ENCODE results near the gene TCF3.
"Not testable (repeated sequence)": the region's sequence is repeated elsewhere in the genome, so short reads cannot be mapped to it uniquely, and the experiment has no call there.

Gene TCF3

DNA sequence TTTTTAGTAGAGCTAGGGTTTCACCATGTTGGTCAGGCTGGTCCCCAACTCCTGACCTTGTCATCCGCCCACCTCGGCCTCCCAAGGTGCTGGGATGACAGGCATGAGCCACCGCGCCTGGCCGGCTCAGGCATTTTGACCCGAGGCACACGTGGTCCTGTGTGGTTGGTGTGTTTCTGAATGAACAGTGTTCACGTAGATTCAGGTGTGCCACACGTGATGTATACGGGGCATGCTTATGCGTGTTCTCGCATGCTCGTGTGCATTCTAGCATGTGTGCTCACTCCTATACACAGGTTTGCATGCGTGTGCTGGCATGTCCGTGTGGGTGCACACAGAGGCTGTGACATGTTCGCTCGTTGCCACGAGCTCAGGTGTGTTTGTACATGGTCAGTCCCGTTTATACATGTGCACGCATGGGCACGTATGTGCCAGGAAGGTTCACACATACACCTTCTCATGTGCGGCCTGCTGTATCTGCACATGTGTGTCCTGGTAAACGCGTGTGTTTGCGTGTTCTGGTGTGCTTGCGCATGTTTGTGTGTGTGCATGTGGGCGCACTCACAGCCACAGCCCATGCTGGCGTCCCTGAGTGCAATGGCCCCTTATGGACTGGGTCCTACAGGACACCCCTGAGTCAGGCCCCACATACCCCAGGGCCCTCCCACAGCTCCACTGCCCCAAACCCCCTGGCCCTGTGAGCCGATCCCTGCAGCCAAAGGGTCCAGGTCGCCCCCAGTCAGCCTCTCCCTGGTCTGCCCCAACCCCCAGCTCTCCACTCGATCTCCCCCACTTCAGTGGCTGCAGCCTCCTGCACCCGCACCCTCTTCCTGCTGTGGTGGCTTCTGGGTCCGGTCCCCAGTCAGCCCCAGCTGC, 20.6 kb upstream of the TCF3 start:
- no peak for DNase-seq

DNA sequence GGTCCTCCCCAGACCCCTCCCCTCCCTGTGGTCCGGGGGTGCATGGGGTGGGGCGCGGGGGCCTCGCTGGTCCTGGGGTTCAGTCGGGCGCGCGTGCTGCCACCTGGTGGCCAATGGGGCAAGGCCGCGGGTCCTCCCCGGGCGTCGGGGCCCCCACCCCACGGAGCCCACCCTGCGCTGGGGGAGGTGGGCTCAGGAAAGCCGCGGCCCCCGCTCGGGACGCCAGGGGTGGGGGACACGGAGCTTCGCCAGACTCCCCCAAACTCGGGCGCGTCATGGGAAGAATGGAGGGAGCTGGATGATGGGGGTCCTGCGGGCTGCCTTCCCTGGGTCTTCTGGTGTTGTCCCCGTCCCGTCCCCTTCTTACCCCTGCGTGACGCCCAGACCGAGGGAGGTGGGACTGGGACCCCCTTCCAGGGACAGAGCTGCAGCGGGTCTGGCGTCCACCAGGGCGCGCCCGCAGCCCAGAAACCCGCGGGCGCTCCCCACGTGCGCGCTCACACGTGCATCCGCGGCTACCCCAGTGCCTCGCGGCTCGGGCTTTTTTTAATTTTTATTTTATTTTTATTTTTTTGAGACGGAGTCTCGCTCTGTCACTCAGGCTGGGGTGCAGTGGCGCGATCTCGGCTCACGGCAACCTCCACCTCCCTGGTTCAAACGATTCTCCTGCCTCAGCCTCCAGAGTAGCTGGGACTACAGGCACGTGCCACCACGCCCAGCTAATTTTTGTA, 19.8 kb upstream of the TCF3 start:
- peak; percentile 22 for DNase-seq

DNA sequence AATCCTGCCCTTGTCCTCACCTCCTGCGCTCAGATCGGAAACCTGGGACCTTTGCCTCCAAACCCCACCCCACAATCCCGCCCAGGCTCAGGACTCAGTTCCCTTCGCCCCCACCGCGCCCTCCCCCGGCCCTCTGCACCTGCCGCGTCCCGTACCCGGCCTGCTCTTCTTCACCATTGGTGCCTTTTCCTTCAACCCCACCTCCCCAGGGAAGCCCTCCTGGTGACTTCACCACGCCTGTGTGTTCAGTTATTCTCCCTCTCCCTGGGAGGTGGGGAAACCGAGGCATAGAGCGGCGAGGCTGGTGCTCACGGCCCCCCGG, 19.3 kb upstream of the TCF3 start:
- no peak for DNase-seq

DNA sequence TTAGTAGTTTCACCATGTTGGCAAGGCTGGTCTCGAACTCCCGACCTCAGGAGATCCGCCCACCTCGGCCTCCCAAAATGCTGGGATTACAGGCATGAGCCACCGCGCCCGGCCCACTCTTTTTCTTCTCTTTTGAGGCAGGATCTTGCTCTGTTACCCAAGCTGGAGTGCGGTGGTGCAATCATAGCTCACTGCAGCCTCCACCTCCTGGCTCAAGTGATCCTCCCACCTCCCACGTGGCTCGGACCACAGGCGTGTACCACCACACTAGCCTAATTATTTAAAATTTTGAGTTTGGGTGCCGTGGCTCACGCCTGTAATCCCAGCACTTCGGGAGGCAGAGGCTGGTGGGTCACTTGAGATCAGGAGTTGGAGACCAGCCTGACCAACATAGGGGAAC, 18.3 kb upstream of the TCF3 start:
- DNase-seq: not testable (repeated sequence)

DNA sequence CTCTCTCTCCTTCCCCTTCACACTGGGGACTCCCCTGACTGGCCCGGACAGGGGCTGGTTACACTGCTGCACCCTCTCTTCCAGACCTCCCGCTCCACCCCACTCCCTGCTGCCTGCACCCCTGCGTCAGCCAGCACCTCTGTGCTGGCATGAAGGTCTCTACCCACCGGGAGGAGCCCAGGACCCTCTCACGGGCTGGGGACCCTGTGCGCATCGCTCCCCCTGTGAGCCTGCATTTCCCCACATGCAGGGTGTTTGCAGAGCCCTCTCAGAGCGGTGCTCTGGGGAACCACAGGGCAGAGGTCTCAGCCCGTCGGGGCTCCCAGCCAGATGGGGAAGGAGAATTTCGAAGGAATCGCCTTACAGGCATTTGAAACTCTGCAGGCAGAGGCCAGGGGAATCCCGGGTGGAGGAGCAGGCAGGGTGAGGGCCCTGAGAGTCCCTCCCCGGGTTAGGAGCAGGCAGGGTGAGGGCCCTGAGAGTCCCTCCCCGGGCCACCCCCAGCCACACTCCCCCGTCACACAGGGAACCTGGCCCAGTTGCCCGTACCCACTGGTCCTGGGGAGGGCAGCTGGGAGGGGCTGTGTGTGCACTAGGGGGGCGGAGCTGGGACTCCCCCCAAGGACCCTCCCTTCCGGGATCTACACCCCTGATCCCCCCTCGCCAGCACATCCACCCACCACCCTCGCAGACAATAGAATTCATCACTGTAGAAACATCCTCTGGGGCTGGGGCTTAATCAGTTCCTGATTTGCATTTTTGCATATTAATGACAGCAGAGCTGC, 16.3 kb upstream of the TCF3 start:
- no peak for DNase-seq

DNA sequence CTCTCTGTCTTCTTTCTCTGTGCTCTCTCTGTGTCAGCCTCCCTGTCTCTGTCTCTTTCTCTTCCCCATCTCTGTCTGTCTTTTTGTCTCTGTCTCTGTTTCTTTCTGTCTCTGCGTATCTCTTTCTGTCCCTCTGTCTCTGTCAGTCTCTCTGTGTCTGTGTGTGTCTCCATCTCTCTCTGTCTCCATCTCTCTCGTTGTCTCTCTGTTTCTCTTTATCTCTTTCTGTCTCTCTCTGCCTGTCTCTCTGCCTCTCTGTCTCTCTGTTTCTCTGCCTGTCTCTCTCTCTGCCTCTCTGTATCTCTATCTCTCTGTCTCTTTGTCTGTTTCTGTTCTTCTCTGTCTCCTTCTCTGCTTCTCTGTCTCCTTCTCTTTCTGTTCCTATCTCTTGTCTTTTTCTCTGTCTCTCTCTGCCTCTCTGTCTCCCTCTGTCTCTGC, 15.7 kb upstream of the TCF3 start:
- no peak for DNase-seq

DNA sequence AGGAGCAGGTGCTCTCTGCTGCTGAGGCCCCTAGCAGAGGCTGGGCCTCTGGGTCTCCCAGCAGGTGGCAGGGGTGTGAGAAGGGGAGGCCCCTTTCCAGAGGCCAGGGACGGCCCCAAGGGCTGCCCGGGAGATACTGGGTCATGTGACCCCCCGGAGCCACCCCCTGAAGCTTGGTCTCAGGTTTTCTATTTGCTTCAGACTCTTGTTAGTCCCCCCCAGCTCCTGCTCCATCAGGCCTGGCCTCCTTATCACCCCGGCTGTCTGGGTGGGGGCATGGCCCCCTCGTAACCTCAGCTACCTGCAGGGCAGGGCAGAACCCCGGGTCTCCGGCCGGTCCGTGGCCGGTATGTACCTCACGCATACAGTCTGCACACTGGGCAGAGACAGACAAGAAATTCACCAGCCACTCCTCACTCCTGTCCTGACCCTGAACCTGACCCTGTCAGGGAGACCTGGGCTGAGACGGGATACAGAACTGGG, 13.2 kb upstream of the TCF3 start:
- no peak for DNase-seq

DNA sequence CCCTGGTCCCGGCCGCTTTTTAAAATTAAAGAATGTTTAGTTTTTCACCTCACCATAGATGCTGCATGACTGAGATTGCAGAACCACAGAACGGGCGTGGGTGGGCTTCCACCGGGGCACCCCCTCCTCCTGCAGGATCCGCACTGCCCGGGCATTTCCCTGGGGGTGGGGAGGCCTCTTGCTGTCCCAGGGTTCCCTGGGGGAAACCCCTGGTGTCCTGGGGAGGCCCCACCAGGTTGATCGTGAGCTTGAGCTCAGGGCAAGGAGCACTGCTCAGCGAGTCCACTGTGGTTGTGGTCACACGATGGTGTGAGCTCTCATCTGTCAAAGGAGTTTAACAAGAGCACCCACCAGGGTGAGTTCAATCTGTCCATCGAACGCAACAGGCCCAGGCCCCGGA, 11.4 kb upstream of the TCF3 start:
- no peak for DNase-seq

DNA sequence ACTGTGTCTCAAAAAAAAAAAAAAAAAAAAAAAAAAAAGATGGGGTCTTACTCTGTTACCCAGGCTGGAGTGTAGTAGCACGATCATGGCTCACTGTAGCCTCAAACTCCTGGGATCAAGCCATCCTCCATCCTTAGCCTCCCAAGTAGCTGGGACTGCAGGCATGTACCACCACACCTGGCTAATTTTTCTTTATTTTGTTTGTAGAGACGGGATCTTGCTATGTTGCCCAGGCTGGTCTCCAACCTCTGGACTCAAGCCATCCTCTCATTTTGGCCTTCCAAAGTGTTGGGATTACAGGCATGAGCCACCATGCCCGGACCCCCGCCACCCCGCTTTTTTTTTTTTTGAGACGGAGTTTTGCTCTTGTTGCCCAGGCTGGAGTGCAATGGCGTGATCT, 10.8 kb upstream of the TCF3 start:
- DNase-seq: not testable (repeated sequence)

DNA sequence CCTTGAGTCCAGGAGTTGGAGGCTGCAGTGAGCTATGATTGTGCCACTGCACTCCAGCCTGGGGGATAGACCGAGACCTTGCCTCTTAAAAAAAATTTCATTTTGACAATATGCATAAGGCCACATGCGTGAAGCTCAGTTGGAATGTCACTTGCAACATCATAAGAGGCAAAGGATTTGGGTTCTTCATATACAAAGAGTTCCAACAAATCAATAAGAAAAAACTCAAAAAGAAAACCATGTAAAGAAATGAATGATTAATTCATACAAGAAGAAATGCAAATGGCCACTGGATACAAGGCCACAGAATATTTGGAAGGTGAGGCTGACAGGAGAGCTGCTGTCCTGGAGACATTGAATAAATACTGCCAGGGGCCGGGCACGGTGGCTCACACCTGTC, 9.6 kb upstream of the TCF3 start:
- no peak for DNase-seq

DNA sequence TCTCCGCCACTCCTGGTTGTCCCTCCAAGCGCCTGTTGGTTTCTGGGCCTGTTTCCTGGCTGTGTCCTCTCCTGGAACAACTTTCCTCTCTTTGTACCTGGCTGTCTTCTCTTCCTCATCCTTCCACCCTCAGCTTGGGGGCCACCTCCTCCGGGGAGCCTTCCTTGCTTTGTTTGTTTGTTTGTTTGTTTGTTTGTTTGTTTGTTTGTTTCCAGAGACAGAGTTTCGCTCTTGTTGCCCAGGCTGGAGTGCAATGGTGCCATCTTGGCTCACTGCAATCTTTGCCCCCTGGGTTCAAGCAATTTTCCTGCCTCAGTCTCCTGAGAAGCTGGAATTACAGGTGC, 6.6 kb upstream of the TCF3 start:
- DNase-seq: no peak

DNA sequence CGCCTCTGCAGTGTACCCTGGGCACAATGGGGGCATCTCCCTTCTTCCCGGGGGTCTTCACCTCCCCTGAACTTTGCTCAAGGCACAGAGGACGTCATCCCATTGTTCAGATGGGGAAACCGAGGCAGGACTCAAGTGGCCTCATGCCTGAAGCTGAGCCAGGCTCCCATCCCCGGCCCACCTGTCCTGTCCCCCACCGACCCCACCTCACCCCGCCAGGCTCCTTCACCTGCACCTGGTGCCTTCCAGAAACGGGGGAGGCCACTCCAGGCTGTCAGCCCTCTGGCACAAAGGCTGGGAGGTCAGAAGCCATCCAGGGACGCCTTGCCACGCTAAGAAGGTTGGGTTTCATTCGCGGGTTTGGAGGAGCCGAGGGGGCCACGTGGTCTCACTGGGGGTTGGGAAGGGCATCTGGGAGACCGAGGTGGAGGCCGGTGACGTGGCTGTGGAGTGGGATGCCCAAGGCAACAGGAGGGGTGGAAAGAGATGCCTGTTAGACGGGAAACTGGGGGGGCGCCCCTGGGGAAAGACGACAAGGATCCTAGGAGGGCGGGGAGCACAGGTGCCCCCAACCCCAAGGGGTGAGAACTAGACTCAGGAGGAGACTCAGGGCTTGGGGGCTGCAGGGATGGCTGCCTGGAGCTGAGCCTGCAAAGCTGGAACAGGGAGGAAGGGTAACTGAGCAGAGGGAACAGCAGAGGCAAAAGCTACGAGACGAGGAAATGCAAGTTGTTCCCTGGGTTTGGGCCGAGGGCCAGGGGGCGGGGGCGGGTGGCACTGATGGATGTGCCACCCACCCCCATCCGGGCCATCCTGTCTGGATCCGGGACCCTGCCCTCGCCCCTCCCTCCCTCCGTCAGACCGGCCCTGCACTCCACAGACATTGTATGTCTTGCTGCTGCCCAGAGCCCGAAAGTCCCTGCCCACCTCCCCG, 6.0 kb upstream of the TCF3 start:
- DNase-seq: no peak

DNA sequence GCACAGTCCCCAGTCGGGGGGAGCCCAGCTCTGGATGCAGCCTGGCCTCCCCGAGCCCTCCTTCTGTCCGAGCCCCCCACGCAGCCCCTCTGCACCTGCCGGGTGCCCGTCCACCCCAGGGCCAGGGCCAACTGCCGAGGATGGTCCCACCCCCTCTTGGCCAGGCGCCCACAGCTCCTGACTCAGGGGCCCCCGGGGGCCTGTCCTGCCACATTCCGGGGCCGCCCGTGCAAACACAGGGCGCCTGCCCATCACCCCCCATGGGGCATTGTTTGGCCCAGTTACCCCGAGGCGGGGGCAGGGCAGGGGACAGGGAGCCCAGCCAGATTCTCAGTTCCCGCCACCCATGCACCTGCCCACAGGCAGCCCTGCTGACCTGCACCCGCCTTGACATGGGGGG, 5.3 kb upstream of the TCF3 start:
- DNase-seq: no peak

DNA sequence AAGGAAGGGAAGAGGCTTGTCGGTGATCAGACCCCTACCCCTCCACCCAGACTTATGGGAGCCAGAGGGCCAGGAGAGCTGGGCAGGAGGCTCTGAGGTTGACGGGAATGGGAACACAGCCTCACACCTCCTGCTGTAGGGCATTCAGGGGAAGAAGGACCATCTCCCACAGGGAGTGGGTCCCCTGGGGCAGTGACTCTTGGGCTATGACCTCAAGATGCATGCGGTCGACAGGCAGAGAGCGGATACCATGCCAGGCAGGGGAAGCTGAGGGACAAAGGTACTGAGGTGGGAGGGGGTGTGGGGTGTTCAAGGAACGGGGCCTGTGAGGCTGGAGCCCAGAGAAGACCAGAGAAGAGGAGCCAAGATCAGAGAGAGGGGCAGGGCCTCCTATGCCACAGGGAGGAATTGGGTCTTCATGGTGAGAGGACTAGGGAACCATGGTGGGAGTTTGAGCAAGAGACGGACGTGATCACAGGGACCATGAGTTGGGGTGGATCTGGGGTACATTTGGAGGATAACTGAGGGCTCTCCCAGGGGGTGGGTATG, 4.6 kb upstream of the TCF3 start:
- no peak for DNase-seq

DNA sequence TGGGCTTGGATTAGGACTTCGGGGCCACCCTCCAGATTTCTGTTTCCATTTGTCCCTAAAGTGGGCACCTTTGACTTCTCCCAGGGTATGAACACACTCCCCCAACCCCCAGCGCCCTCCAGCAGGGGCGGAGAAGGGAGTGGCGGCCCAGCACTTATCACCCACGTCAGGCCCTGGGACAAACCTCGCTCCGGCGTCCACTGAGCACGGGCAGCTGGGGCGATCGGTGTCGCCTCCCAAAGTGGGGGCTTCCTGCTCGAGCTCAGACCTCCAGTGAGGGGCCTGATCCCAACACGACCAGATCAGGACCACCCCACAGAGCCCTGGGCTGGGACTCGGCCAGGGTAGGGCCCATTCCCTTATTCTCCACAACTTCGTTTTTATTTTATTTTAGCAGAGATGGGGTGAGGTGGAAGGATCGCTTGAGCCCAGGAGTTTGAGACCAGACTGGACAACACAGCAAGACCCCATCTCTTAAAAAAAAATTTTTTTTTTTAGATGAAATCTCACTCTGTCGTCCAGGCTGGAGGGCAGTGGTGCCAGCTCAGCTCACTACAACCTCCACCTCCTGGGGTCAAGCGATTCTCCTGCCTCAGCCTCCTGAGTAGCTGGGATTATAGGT, 3.7 kb upstream of the TCF3 start:
- DNase-seq: no peak

DNA sequence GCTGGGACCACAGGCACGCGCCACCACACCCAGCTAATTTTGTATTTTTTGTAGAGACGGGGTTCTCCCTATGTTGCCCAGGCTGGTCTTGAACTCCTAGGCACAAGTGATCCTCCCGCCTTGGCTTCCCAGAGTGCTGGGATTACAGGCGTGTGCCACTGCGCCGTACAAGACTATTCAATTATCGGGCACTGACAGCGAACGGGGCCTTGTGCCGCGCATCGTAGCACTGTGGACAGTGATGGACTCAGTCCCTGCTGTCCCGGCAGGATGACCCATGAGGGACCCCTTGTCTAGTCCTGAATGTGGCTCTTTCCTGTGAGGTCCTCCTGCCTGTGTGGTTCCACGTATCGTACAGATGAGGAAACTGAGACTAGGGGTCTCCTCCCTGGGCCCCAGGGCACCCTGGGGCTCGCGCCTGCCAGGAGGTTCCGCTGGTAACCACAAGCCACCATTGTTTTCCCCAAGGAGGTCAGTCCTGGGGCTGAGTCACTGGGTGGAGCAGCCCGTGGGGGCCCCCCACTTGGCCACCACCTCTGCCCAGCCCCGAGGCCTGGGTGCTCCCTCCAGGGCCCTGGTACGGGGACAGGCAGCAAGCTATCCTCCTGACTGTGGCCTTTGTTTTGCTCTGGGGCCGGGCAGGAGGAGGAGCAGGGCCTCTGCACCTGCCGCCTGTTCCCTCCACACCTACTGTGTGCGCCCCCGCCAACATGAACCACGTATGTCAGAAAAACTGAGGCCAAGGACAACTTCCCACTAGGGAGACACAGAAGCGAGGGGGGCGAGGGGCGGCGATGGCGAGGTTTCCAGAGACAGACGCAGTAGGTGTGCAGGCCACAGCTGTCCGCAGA, 2.9 kb upstream of the TCF3 start:
- no peak for DNase-seq

DNA sequence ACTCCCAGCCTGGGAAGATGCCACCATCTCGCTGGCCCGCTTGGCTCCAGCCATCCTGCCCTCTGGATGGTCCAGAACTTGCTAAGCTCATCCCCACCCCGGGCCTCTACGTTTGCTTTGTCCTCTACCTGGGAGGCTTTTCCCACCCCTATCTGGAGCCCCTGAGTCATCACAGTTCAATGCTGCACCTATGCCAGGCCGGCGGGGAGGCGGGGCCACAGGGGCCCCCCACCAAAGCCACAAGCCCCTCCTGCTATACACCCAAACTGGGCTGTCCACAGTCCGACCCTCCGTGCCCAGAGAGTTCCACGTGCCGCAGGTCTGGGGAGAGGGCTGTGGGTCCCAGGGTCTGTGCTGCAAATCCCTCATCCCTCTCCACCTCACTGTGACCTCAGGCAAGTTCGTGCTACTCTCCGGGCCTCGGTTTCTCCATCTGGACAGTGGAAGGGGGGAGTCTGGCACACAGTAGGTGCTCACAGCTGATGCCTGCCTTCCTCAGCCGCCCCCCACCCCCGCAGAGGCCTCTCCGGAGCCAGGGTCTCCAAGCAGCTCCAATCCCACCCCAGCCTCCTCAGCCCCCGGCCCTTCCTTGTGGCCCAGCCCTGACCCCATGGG, 1.9 kb upstream of the TCF3 start:
- DNase-seq: no peak

DNA sequence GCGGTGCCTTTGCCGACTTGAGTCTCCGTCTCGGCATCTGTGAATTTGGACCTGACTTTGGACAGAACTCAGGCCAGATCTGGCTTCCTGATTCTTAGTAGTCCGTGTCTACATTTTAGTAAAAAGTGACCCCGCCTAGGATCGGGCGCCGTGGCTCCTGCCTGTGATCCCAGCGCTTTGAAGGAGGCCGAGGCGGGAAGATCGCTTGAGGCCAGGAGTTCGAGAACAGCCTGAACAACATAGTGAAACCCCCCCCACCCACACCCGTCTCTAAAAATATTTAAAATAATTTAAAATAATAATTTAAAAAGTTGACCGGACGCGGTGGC, 849 bp upstream of the TCF3 start:
- DNase-seq: no peak

DNA sequence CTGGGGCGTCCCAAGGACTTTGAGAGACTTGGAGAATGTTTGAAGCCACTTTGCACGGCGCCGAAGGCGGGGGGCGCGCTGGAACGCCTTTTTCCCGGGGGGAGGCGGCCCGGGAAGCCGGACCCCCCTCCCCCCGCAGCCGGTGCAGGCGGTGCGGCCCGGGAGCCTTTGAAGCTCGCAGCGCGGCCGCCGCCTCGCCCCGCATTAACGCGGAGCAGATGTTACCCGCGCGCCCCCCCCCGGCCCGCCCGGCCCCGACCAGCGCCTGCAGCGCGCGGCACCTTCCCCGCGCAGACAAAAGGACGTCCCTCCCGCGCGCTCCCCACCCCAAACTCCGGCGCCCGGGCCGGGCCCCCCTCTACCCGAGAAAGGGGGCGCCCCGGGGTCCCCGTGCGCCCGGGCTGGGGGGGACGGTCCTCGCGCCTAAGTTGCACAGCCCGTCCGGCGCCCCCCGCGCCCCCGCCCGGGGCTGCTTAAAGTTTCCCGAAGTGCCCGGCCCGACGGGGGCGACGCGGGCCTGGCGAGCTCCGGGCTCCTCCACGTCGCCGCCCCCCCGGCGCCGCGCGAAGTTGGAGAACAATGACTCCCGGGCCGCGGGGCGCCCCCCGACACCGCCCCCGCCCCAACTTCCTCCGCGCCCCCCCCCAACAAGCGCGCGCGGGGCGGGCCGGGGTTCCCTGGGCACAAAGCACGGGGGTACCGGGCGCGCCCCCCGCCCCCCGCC, 685 bp downstream of the TCF3 start:
- peak; percentile 27 for DNase-seq
